ENCODE results near the gene ARSJ. TPM values are rescaled to one million over a fixed set of nuclear protein-coding genes. Genes with fewer than 3 reads are reported as not detected.

The ARSJ gene
- total RNA-seq, 3 donors from 2014 or later (not counting 1 experiment from before 2014, with no cell fraction given), result 1.5 to 2.3 (median 1.5) TPM

- DNase-seq (peak in 1 of 2 donors; percentile 25), ATAC-seq (no peak)
- intact Hi-C loops (cut with micrococcal nuclease), result no loop called here
- Mint-ChIP-seq H3K27me3 (ENCODE audit: low read depth in 2 of 2) (peaks cover 0 to 3% of the 10 kb centered on the region in 2 donors), H3K4me3 (no peak overlapping the region), H3K36me3 (no peaks in the 10 kb centered on the region), H3K4me1 (no peaks in the 10 kb centered on the region), H3K9me3 (no peaks in the 10 kb centered on the region), H3K27ac (no peak overlapping the region)
- H3K27me3 ChIP-seq (ENCODE audit: control insufficient read depth, insufficient read depth, low read length), result no peaks in the 10 kb centered on the region
- 55% methylated on average over 3 of the region's 3 CpGs for WGBS (ENCODE audit: insufficient coverage)
- no peaks in the 10 kb centered on the region for H3K36me3 ChIP-seq (ENCODE audit: control insufficient read depth, insufficient read depth, low read length)
- no peak overlapping the region for H3K4me3 ChIP-seq (ENCODE audit: low read length)
- H3K4me1 ChIP-seq (ENCODE audit: control insufficient read depth, insufficient read depth, low read length), result peaks cover 8% of the 10 kb centered on the region
- no peak for TF ChIP-seq CTCF (IDR thresholded peaks at IDR 0.05)
- H3K9me3 ChIP-seq (ENCODE audit: control insufficient read depth, insufficient read depth, low read length), result no peaks in the 10 kb centered on the region
- no peak overlapping the region for H3K27ac ChIP-seq (ENCODE audit: low read length)
Observed at GRCh38 chr4:113878668-113879067, 100.8 kb downstream of the ARSJ start.

GRCh38 chr4:113874480-113874879 lies 105.0 kb downstream of the ARSJ start:
- no peak overlapping the region for H3K27ac Mint-ChIP-seq
- no peak for TF ChIP-seq CTCF (IDR thresholded peaks at IDR 0.05)
- H3K4me3 Mint-ChIP-seq, result no peak overlapping the region
- peaks cover 12% of the 10 kb centered on the region for H3K4me1 ChIP-seq (ENCODE audit: control insufficient read depth, insufficient read depth, low read length)
- H3K9me3 ChIP-seq (ENCODE audit: control insufficient read depth, insufficient read depth, low read length), result no peaks in the 10 kb centered on the region
- intact Hi-C loops (cut with micrococcal nuclease), result no loop called here
- no peak overlapping the region for H3K27ac ChIP-seq (ENCODE audit: low read length)
- H3K36me3 ChIP-seq (ENCODE audit: control insufficient read depth, insufficient read depth, low read length), result no peaks in the 10 kb centered on the region
- DNase-seq, result no peak
- H3K27me3 ChIP-seq (ENCODE audit: control insufficient read depth, insufficient read depth, low read length), result no peaks in the 10 kb centered on the region
- peaks cover 7 to 11% of the 10 kb centered on the region in 2 donors for H3K4me1 Mint-ChIP-seq
- H3K36me3 Mint-ChIP-seq, result no peaks in the 10 kb centered on the region
- H3K9me3 Mint-ChIP-seq, result no peaks in the 10 kb centered on the region
- peaks cover 0 to 3% of the 10 kb centered on the region in 2 donors for H3K27me3 Mint-ChIP-seq (ENCODE audit: low read depth in 2 of 2)
- H3K4me3 ChIP-seq (ENCODE audit: low read length), result no peak overlapping the region
- no peak for ATAC-seq
- 80% methylated on average over 1 of the region's 1 CpG for WGBS (ENCODE audit: insufficient coverage)

GRCh38 chr4:113873508-113873907 lies 105.9 kb downstream of the ARSJ start:
- intact Hi-C loops (cut with micrococcal nuclease), result no loop called here
- ATAC-seq (no peak), DNase-seq (no peak)
- Mint-ChIP-seq H3K27ac (no peak overlapping the region), H3K9me3 (no peaks in the 10 kb centered on the region), H3K36me3 (no peaks in the 10 kb centered on the region), H3K4me3 (no peak overlapping the region), H3K27me3 (ENCODE audit: low read depth in 2 of 2) (no peaks in the 10 kb centered on the region), H3K4me1 (peaks cover 7 to 11% of the 10 kb centered on the region in 2 donors)
- H3K9me3 ChIP-seq (ENCODE audit: control insufficient read depth, insufficient read depth, low read length), result no peaks in the 10 kb centered on the region
- no peak for TF ChIP-seq CTCF (IDR thresholded peaks at IDR 0.05)
- no peaks in the 10 kb centered on the region for H3K27me3 ChIP-seq (ENCODE audit: control insufficient read depth, insufficient read depth, low read length)
- no peak overlapping the region for H3K4me3 ChIP-seq (ENCODE audit: low read length)
- no peak overlapping the region for H3K27ac ChIP-seq (ENCODE audit: low read length)
- H3K36me3 ChIP-seq (ENCODE audit: control insufficient read depth, insufficient read depth, low read length), result no peaks in the 10 kb centered on the region
- H3K4me1 ChIP-seq (ENCODE audit: control insufficient read depth, insufficient read depth, low read length), result peaks cover 12% of the 10 kb centered on the region
